HCT116 (cell line): ENCODE results near the gene RAB3C. TPM values are rescaled to one million over a fixed set of nuclear protein-coding genes. Genes with fewer than 3 reads are reported as not detected.

Source experiments
- ATAC-seq: fragments of 200-7000 bp; cut with Tn5 transposase; 2 replicates; pipeline ENCODE4 v1.9.1; 2020; ENCODE audit warnings: mild to moderate bottlenecking, moderate library complexity
- BruUV-seq: library from RNA; stranded (reverse); fragments of 400-500 nt; replicated peaks from 2 replicates; lab custom pipeline; 2021; lab: Mats Ljungman, UMichigan
- CTCF ChIA-PET: fragments of 300-600 bp; sonication (Branson Sonifier 250); formaldehyde crosslinking; loops from one replicate; lab custom pipeline; 2021; ENCODE audit warnings: antibody characterized with exemption; lab: Charles Lee
- POLR2A ChIA-PET: fragments of 300-600, 350-600 bp; sonication (Branson Sonifier 250); formaldehyde crosslinking; loops from one replicate; lab custom pipeline; 2021; ENCODE audit warnings: antibody characterized with exemption; lab: Charles Lee
- RAD21 ChIA-PET, 2 experiments: fragments of 300-600 bp; sonication (Branson Sonifier 250); formaldehyde crosslinking; loops; one replicate each; lab custom pipeline; 2023; ENCODE audit warnings: low total read pairs in 2 of 2; ENCODE audit not compliant: uncharacterized antibody in 2 of 2, unreplicated experiment in 2 of 2, low non-redundant PET in 1 of 2; lab: Charles Lee
- DNase-seq: peaks from one replicate; pipeline ENCODE4 v3.0.0-alpha.2; 2010; ENCODE audit warnings: low read depth, low spot score
- H2AFZ ChIP-seq: fragments of 200-600 bp; shearing (Covaris generic), sonication (generic); 2 replicates; pipeline ENCODE4 v1.6.1; 2017; ENCODE audit warnings: low read depth, mixed run types, mixed read lengths, antibody characterized with exemption, low read length; ENCODE audit not compliant: poor library complexity, severe bottlenecking
- H3K27ac ChIP-seq: 2 replicates; pipeline ENCODE4 v1.5.1; 2012; ENCODE audit warnings: low read depth, low read length
- H3K27me3 ChIP-seq: fragments of 200-600 bp; sonication (generic); 2 replicates; pipeline ENCODE4 v1.6.1; 2016; ENCODE audit warnings: mixed run types, low read length, mixed read lengths; ENCODE audit not compliant: insufficient read depth
- H3K36me3 ChIP-seq, 2 experiments: fragments of 200-500 bp in 1 of 2; fragments of 200-600 bp in 1 of 2; sonication (Bioruptor generic) in 1 of 2; sonication (generic) in 1 of 2; 2 replicates each; pipeline versions ENCODE4 v1.5.1 to v1.6.1; 2014 to 2016; ENCODE audit warnings: low read length in 2 of 2, inconsistent platforms in 1 of 2, mixed read lengths in 1 of 2, mixed run types in 1 of 2; ENCODE audit not compliant: insufficient read depth in 2 of 2, control insufficient read depth in 1 of 2
- H3K4me1 ChIP-seq, 2 experiments: fragments of 200-600 bp in 1 of 2; sonication (generic) in 1 of 2; 2 replicates each; pipeline versions ENCODE4 v1.5.1 to v1.6.1; 2012 to 2017; ENCODE audit warnings: low read length in 2 of 2, inconsistent platforms in 1 of 2, mild to moderate bottlenecking in 1 of 2, mixed read lengths in 1 of 2, mixed run types in 1 of 2, moderate library complexity in 1 of 2; ENCODE audit not compliant: insufficient read depth in 2 of 2, control insufficient read depth in 1 of 2
- H3K4me2 ChIP-seq: fragments of 200-600 bp; sonication (generic); 2 replicates; pipeline ENCODE4 v1.6.1; 2017; ENCODE audit warnings: mixed run types, low read length, mixed read lengths
- H3K4me3 ChIP-seq, 2 experiments: fragments of 200-600 bp in 1 of 2; sonication (generic) in 1 of 2; replicated peaks in 1 of 2; 2 replicates each; pipeline ENCODE4 v1.5.1; 2011 to 2016; ENCODE audit warnings: low read length in 2 of 2, control low read depth in 1 of 2, low read depth in 1 of 2, mild to moderate bottlenecking in 1 of 2, mixed read lengths in 1 of 2, mixed run types in 1 of 2
- H3K79me2 ChIP-seq: fragments of 200-600 bp; sonication (generic); 2 replicates; pipeline ENCODE4 v1.6.1; 2017; ENCODE audit warnings: mild to moderate bottlenecking, mixed run types, low read length, moderate library complexity, mixed read lengths; ENCODE audit not compliant: insufficient read depth
- H3K9ac ChIP-seq: fragments of 200-600 bp; sonication (generic); 2 replicates; pipeline ENCODE4 v1.6.1; 2016; ENCODE audit warnings: low read length, mixed read lengths
- H3K9me2 ChIP-seq: fragments of 200-600 bp; sonication (generic), shearing (Covaris generic); 2 replicates; pipeline ENCODE4 v1.6.1; 2017; ENCODE audit warnings: mixed run types, mild to moderate bottlenecking, moderate library complexity; ENCODE audit not compliant: insufficient read depth
- H3K9me3 ChIP-seq, 2 experiments: fragments of 200-500 bp in 1 of 2; fragments of 200-600 bp in 1 of 2; sonication (Bioruptor generic) in 1 of 2; sonication (generic) in 1 of 2; 2 replicates each; pipeline ENCODE4 v1.6.1; 2014 to 2017; ENCODE audit warnings: low read length in 2 of 2, mixed read lengths in 2 of 2, inconsistent platforms in 1 of 2, low read depth in 1 of 2, mild to moderate bottlenecking in 1 of 2, mixed run types in 1 of 2, moderate library complexity in 1 of 2; ENCODE audit not compliant: control insufficient read depth in 1 of 2, insufficient read depth in 1 of 2
- H4K20me1 ChIP-seq: fragments of 200-600 bp; sonication (generic), shearing (Covaris generic); 2 replicates; pipeline ENCODE4 v1.6.1; 2017; ENCODE audit warnings: mixed run types, mild to moderate bottlenecking, moderate library complexity; ENCODE audit not compliant: insufficient read depth
- CEBPB ChIP-seq: IDR thresholded peaks from 2 replicates; pipeline ENCODE4 v1.6.1; 2012; ENCODE audit warnings: low read depth
- ELF1 ChIP-seq: IDR thresholded peaks from 2 replicates; pipeline ENCODE4 v1.6.1; 2012; ENCODE audit warnings: low read depth, borderline replicate concordance
- EZH2 ChIP-seq: fragments of 200-600 bp; sonication (generic); IDR thresholded peaks from 2 replicates; pipeline ENCODE4 v1.6.1; 2017; ENCODE audit warnings: antibody characterized with exemption, mixed run types
- JUND ChIP-seq: IDR thresholded peaks from 2 replicates; pipeline ENCODE4 v1.6.1; 2012
- POLR2A ChIP-seq: IDR thresholded peaks from 2 replicates; pipeline ENCODE4 v1.7.0; 2011; ENCODE audit warnings: borderline replicate concordance; ENCODE audit not compliant: insufficient read depth, insufficient read length; ENCODE audit errors: extremely low read depth
- POLR2AphosphoS5 ChIP-seq: IDR thresholded peaks from 2 replicates; pipeline ENCODE4 v1.6.1; 2011; ENCODE audit warnings: mild to moderate bottlenecking, low read depth, low read length, moderate library complexity
- RAD21 ChIP-seq: IDR thresholded peaks from 2 replicates; pipeline ENCODE4 v1.6.1; 2012; ENCODE audit warnings: low read depth, mild to moderate bottlenecking
- SIN3A ChIP-seq: IDR thresholded peaks from 2 replicates; pipeline ENCODE4 v1.6.1; 2012; ENCODE audit warnings: low read depth
- ZFX ChIP-seq: fragments of 450-650 bp; IDR thresholded peaks from 2 replicates; pipeline ENCODE4 v1.6.1; 2017
- ZNF274 ChIP-seq: fragments of 200-500 bp; sonication (Bioruptor generic); IDR thresholded peaks from 2 replicates; pipeline ENCODE4 v1.6.1; 2014; ENCODE audit warnings: mild to moderate bottlenecking, low read depth, low read length, inconsistent platforms
- intact Hi-C: fragments of 100-400 bp; cut with micrococcal nuclease; formaldehyde crosslinking; loops from 2 replicates; pipeline ENCODE4 v1.10.0; 2022
- total RNA-seq: library from RNA; stranded (reverse); gene quantifications from one replicate; pipeline ENCODE4 v1.2.1, GENCODE V29; 2021; ENCODE audit not compliant: unreplicated experiment
- TF ChIP-seq, protein P1 (sequence below): IDR thresholded peaks from 2 replicates; pipeline ENCODE4 v1.6.1; 2012; ENCODE audit warnings: low read depth
- TF ChIP-seq, protein P2 (sequence below): IDR thresholded peaks from 2 replicates; pipeline ENCODE4 v1.6.1; 2011; ENCODE audit warnings: mild to moderate bottlenecking, low read length, moderate library complexity; ENCODE audit not compliant: insufficient replicate concordance; ENCODE audit errors: extremely low read depth
- TF ChIP-seq, protein P3 (sequence below): IDR thresholded peaks from 2 replicates; pipeline ENCODE4 v1.6.1; 2012
- TF ChIP-seq, protein P4 (sequence below), 3 experiments: fragments of 200-600 bp in 1 of 3; sonication (generic) in 1 of 3; IDR thresholded peaks in 2 of 3; conservative IDR thresholded peaks in 1 of 3; 2 replicates each; pipeline ENCODE4 v1.5.1; 2012 to 2017; ENCODE audit warnings: low read depth in 2 of 3, low read length in 2 of 3, antibody characterized with exemption in 1 of 3, borderline replicate concordance in 1 of 3, control low read depth in 1 of 3, mild to moderate bottlenecking in 1 of 3, mixed read lengths in 1 of 3, mixed run types in 1 of 3, moderate library complexity in 1 of 3; ENCODE audit not compliant: insufficient read depth in 1 of 3

Gene RAB3C
- total RNA-seq, 1 experiment from 2014 or later: not detected

DNA sequence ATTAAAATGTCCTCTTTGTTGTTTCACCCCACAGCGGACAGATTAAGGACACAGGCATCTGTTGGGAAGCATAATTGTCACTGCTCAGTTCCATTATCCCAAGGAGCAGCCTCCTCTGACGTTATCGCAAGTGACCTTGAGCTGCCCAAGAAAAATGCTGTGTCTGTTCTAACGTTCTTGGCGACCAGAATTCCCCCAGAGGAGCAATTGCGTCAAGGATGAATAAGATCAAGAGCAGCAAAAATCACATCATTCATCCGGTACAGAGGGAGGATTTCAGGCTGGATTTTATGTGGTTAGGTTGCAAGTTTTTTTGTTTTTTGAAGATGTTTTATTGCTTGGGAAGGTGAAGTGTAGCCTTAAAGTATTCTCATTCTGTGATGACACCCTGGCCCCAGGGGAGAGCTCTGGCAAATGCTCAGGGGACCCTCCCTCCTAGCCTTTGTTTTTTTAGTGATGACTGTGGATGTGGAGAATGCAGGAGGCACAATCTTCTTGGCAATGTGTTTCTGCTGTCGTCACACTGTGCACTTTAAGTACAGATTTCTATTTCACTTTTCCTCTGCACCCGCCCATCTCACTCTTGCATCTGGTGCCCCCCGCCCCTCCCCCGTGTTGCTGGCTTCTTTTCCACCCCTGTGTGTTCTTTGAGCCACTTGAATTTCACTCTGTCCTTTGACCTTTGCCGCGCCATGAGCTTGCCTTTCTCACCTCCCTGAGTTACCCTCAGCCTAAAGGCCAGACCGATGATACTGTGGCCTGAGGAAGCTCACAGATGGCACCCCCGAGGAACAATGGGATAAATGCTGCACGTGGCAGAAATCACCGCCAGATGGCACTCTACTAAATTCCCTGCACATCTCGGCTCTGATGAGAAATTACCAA, 308.5 kb downstream of the RAB3C start:
- no TSS peak for BruUV-seq
- H3K4me3 ChIP-seq: no peak overlapping the region
- no peaks in the 10 kb centered on the region for H3K79me2 ChIP-seq
- no peaks in the 10 kb centered on the region for H3K27me3 ChIP-seq
- peak overlapping the region; percentile 54 for H2AFZ ChIP-seq
- TF ChIP-seq, protein P1, sequence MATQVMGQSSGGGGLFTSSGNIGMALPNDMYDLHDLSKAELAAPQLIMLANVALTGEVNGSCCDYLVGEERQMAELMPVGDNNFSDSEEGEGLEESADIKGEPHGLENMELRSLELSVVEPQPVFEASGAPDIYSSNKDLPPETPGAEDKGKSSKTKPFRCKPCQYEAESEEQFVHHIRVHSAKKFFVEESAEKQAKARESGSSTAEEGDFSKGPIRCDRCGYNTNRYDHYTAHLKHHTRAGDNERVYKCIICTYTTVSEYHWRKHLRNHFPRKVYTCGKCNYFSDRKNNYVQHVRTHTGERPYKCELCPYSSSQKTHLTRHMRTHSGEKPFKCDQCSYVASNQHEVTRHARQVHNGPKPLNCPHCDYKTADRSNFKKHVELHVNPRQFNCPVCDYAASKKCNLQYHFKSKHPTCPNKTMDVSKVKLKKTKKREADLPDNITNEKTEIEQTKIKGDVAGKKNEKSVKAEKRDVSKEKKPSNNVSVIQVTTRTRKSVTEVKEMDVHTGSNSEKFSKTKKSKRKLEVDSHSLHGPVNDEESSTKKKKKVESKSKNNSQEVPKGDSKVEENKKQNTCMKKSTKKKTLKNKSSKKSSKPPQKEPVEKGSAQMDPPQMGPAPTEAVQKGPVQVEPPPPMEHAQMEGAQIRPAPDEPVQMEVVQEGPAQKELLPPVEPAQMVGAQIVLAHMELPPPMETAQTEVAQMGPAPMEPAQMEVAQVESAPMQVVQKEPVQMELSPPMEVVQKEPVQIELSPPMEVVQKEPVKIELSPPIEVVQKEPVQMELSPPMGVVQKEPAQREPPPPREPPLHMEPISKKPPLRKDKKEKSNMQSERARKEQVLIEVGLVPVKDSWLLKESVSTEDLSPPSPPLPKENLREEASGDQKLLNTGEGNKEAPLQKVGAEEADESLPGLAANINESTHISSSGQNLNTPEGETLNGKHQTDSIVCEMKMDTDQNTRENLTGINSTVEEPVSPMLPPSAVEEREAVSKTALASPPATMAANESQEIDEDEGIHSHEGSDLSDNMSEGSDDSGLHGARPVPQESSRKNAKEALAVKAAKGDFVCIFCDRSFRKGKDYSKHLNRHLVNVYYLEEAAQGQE: no peak
- no peak for TF ChIP-seq POLR2A
- TF ChIP-seq POLR2AphosphoS5: no peak
- no peak for TF ChIP-seq SIN3A
- no peak for TF ChIP-seq ZNF274
- TF ChIP-seq, protein P2, sequence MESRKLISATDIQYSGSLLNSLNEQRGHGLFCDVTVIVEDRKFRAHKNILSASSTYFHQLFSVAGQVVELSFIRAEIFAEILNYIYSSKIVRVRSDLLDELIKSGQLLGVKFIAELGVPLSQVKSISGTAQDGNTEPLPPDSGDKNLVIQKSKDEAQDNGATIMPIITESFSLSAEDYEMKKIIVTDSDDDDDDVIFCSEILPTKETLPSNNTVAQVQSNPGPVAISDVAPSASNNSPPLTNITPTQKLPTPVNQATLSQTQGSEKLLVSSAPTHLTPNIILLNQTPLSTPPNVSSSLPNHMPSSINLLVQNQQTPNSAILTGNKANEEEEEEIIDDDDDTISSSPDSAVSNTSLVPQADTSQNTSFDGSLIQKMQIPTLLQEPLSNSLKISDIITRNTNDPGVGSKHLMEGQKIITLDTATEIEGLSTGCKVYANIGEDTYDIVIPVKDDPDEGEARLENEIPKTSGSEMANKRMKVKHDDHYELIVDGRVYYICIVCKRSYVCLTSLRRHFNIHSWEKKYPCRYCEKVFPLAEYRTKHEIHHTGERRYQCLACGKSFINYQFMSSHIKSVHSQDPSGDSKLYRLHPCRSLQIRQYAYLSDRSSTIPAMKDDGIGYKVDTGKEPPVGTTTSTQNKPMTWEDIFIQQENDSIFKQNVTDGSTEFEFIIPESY: no peak
- peak; percentile 46 for TF ChIP-seq RAD21
- TF ChIP-seq, protein P3, sequence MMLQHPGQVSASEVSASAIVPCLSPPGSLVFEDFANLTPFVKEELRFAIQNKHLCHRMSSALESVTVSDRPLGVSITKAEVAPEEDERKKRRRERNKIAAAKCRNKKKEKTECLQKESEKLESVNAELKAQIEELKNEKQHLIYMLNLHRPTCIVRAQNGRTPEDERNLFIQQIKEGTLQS: no peak
- TF ChIP-seq ZFX: no peak
- TF ChIP-seq, protein P4, sequence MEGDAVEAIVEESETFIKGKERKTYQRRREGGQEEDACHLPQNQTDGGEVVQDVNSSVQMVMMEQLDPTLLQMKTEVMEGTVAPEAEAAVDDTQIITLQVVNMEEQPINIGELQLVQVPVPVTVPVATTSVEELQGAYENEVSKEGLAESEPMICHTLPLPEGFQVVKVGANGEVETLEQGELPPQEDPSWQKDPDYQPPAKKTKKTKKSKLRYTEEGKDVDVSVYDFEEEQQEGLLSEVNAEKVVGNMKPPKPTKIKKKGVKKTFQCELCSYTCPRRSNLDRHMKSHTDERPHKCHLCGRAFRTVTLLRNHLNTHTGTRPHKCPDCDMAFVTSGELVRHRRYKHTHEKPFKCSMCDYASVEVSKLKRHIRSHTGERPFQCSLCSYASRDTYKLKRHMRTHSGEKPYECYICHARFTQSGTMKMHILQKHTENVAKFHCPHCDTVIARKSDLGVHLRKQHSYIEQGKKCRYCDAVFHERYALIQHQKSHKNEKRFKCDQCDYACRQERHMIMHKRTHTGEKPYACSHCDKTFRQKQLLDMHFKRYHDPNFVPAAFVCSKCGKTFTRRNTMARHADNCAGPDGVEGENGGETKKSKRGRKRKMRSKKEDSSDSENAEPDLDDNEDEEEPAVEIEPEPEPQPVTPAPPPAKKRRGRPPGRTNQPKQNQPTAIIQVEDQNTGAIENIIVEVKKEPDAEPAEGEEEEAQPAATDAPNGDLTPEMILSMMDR (IDR thresholded peaks at IDR 0.05 in 2 of 3, conservative IDR thresholded peaks at IDR 0.05 in 1 of 3; ENCODE audit: borderline replicate concordance in 1 of 3, insufficient read depth in 1 of 3, low read depth in 2 of 3, low read length in 2 of 3): peak; percentile 51 to 76 (median 64); a peak in 5 of 6 replicates
- no peak for TF ChIP-seq JUND
- no peak for TF ChIP-seq ELF1
- TF ChIP-seq EZH2: no peak
- TF ChIP-seq CEBPB: no peak
- TF ChIP-seq, all 23 proteins: peak for 2
- Histone ChIP-seq H3K36me3 (no peaks in the 10 kb centered on the region), H3K4me2 (peak overlapping the region; percentile 42), H3K9me2 (no peaks in the 10 kb centered on the region), H3K9ac (no peak overlapping the region), H4K20me1 (no peaks in the 10 kb centered on the region), H3K27ac (no peak overlapping the region), H3K4me1 (no peaks in the 10 kb centered on the region), H3K9me3 (no peaks in the 10 kb centered on the region)
- ChIA-PET RAD21 (no interaction called here), POLR2A (no interaction called here), CTCF (interaction anchor here (0.6 to 3.4 kb wide), 9 partner anchors 8 to 297 kb away, joined by 3 to 17 read pairs (median 5); no protein-coding TSS in a partner anchor)
- intact Hi-C loops: loop anchor here (1.0 to 10.0 kb wide), 3 partner anchors 116 to 903 kb away; no protein-coding TSS in a partner anchor
- peak; percentile 33 for DNase-seq
- ATAC-seq: peak; percentile 79
